Endothelial cell of umbilical vein (primary cell): Measurements from ENCODE around the gene ZNF581.

Experiments used
- EZH2 ChIP-seq: IDR thresholded peaks from 2 replicates; pipeline ENCODE4 v1.6.1; 2012; ENCODE audit warnings: borderline replicate concordance, low read depth, mild to moderate bottlenecking, moderate library complexity, low read length, inconsistent platforms; ENCODE audit not compliant: severe bottlenecking
- JUN ChIP-seq: IDR thresholded peaks from 2 replicates; pipeline ENCODE4 v1.6.1; 2011; ENCODE audit warnings: borderline replicate concordance, low read depth; ENCODE audit not compliant: insufficient read length, insufficient read depth
- POLR2A ChIP-seq: IDR thresholded peaks from 2 replicates; pipeline ENCODE4 v1.6.1; 2012; ENCODE audit warnings: low read depth, mild to moderate bottlenecking, control low read depth, low read length
- POLR2AphosphoS5 ChIP-seq: IDR thresholded peaks from 2 replicates; pipeline ENCODE4 v1.6.1; 2012; ENCODE audit warnings: low read depth, mild to moderate bottlenecking, control low read depth, low read length, moderate library complexity; ENCODE audit not compliant: insufficient read depth
- TF ChIP-seq, protein P1 (sequence below), 2 donors: IDR thresholded peaks; 1 replicate in 1 of 2; 2 replicates in 1 of 2; pipeline ENCODE4 v1.5.1; 2011; ENCODE audit warnings: low read length in 2 of 2, mild to moderate bottlenecking in 2 of 2, moderate library complexity in 2 of 2, control low read depth in 1 of 2, inconsistent platforms in 1 of 2, low read depth in 1 of 2; ENCODE audit not compliant: insufficient read depth in 1 of 2; ENCODE audit errors: extremely low read depth in 1 of 2
- TF ChIP-seq, protein P2 (sequence below): IDR thresholded peaks from 2 replicates; pipeline ENCODE4 v1.6.1; 2011; ENCODE audit not compliant: insufficient read depth, insufficient read length

DNA sequence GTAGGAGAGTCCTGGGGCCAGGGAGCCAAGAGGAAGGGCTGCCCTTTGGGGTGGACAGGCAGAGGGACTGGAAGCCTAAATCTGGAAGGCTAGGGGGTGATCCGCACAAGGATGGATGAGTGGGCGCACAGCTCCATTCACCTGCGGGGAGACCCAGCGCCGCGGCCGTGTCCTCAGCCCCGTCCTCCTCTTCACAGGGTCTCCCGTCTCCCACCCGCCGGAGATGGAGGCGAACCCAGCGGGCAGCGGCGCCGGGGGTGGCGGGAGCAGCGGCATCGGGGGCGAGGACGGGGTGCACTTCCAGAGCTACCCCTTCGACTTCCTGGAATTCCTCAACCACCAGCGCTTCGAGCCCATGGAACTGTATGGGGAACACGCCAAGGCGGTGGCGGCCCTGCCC is 30.1 kb upstream of the ZNF581 start:
- TF ChIP-seq EZH2 (no peak), POLR2A (no peak), POLR2AphosphoS5 (no peak), JUN (no peak)
- TF ChIP-seq, protein P1, sequence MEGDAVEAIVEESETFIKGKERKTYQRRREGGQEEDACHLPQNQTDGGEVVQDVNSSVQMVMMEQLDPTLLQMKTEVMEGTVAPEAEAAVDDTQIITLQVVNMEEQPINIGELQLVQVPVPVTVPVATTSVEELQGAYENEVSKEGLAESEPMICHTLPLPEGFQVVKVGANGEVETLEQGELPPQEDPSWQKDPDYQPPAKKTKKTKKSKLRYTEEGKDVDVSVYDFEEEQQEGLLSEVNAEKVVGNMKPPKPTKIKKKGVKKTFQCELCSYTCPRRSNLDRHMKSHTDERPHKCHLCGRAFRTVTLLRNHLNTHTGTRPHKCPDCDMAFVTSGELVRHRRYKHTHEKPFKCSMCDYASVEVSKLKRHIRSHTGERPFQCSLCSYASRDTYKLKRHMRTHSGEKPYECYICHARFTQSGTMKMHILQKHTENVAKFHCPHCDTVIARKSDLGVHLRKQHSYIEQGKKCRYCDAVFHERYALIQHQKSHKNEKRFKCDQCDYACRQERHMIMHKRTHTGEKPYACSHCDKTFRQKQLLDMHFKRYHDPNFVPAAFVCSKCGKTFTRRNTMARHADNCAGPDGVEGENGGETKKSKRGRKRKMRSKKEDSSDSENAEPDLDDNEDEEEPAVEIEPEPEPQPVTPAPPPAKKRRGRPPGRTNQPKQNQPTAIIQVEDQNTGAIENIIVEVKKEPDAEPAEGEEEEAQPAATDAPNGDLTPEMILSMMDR (IDR thresholded peaks at IDR 0.05; ENCODE audit: extremely low read depth in 1 of 2, insufficient read depth in 1 of 2, low read depth in 1 of 2, low read length in 2 of 2) = no peak
- TF ChIP-seq, protein P2, sequence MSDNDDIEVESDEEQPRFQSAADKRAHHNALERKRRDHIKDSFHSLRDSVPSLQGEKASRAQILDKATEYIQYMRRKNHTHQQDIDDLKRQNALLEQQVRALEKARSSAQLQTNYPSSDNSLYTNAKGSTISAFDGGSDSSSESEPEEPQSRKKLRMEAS = no peak
